ENCODE results near the gene SMYD3. TPM values are rescaled to one million over a fixed set of nuclear protein-coding genes. Genes with fewer than 3 reads are reported as not detected.

SMYD3 gene
- total and polyA plus RNA-seq, 2 of the 13 experiments (the other 11 are each of a cell fraction or from before 2014, with no cell fraction given) = 27.7 to 35.8 TPM

GRCh38 chr1:245963649-245964048 is 543.4 kb downstream of the SMYD3 start:
- ChIA-PET CTCF (ENCODE audit: low intra/inter-chr PET ratio, low total read pairs) (no interaction called here), POLR2A (no interaction called here)
- Histone ChIP-seq H3K27ac (ENCODE audit: extremely low read length, insufficient read depth, low read length) (no peak overlapping the region), H4K20me1 (ENCODE audit: insufficient read depth, low read length) (no peaks in the 10 kb centered on the region), H2AFZ (ENCODE audit: low read length) (no peak overlapping the region), H3K4me2 (ENCODE audit: low read depth, low read length) (0 out of 2 replicates have a peak overlapping the region, but pooled peaks have one; percentile 2), H3K4me3 (replicated peaks in 1 of 3; ENCODE audit: insufficient read depth in 1 of 3, low read depth in 2 of 3, low read length in 3 of 3) (no peak overlapping the region), H3K4me1 (ENCODE audit: insufficient read depth, low read length) (peaks cover 14% of the 10 kb centered on the region), H3K27me3 (ENCODE audit: control insufficient read depth in 1 of 2, insufficient read depth in 2 of 2, low read length in 2 of 2) (no peaks in the 10 kb centered on the region), H3K36me3 (replicated peaks in 1 of 2; ENCODE audit: control insufficient read depth in 1 of 2, insufficient read depth in 2 of 2, low read length in 2 of 2) (no peaks in the 10 kb centered on the region), H3K79me2 (ENCODE audit: insufficient read depth, low read length) (no peaks in the 10 kb centered on the region), H3K9ac (ENCODE audit: insufficient read depth, low read depth, low read length) (no peak overlapping the region), H3K9me3 (ENCODE audit: low read length) (no peaks in the 10 kb centered on the region)
- 90% methylated on average over 2 of the region's 2 CpGs for WGBS (ENCODE audit: low lambda C conversion rate)
- no peak for TF ChIP-seq MTERF4 (CRISPR knock-in tag; IDR thresholded peaks at IDR 0.05)
- TF ChIP-seq SIX1 (CRISPR knock-in tag; IDR thresholded peaks at IDR 0.05; ENCODE audit: borderline replicate concordance) = no peak
- TF ChIP-seq SOX6 (IDR thresholded peaks at IDR 0.05) = no peak
- TF ChIP-seq SOX6 (CRISPR knock-in tag; IDR thresholded peaks at IDR 0.05) = 0 out of 2 replicates have a peak, but pooled peaks have one; percentile 8
- peak; percentile 97 for TF ChIP-seq PATZ1 (CRISPR knock-in tag; IDR thresholded peaks at IDR 0.05)
- TF ChIP-seq SALL1 (CRISPR knock-in tag; IDR thresholded peaks at IDR 0.05) = peak; percentile 22; the same call in 1 of the 2 replicates
- TF ChIP-seq FOXP1 (IDR thresholded peaks at IDR 0.05) = no peak
- TF ChIP-seq FOXP1 (CRISPR knock-in tag; IDR thresholded peaks at IDR 0.05) = 0 out of 2 replicates have a peak, but pooled peaks have one; percentile 34
- peak; percentile 35; the same call in 1 of the 2 replicates for TF ChIP-seq HNF4A (CRISPR knock-in tag; IDR thresholded peaks at IDR 0.05)
- no peak for TF ChIP-seq ZNF441 (CRISPR knock-in tag; IDR thresholded peaks at IDR 0.05; ENCODE audit: borderline replicate concordance)
- TF ChIP-seq EP300 (IDR thresholded peaks at IDR 0.05; ENCODE audit: low read depth in 2 of 2, low read length in 2 of 2) = 0 out of 4 replicates have a peak, but pooled peaks of 1 of the 2 experiments have one; percentile 15
- no peak for TF ChIP-seq EP300 (CRISPR knock-in tag; IDR thresholded peaks at IDR 0.05; ENCODE audit: borderline replicate concordance)
- peak; percentile 36; the same call in 1 of the 2 replicates for TF ChIP-seq FOXA3 (CRISPR knock-in tag; IDR thresholded peaks at IDR 0.05)
- TF ChIP-seq PAXIP1 (CRISPR knock-in tag; conservative IDR thresholded peaks at IDR 0.05) = peak; percentile 51
- in situ Hi-C loops (cut with HindIII; ENCODE audit: extremely low pct_ligation_motif_present, low pct_unique_long_range_greater_than_20kb) = no loop called here
- DNase-seq (ENCODE audit: low spot score) = peak; percentile 5
- BruUV-seq (replicated peaks) = no TSS peak
- intact Hi-C loops (cut with micrococcal nuclease; ENCODE audit: unreplicated experiment) = no loop called here
- FAIRE-seq = no peak
- peak; percentile 79 for ATAC-seq
